Left lung (tissue), 10 donors: Measurements from ENCODE around the gene PAPPA2. TPM values are rescaled to one million over a fixed set of nuclear protein-coding genes. Genes with fewer than 3 reads are reported as not detected.

Experiments
- ATAC-seq: fragments of 200-7000 bp; cut with Tn5 transposase; one replicate; pipeline ENCODE4 v1.9.1; 2020; ENCODE audit warnings: moderate library complexity
- DNase-seq, 4 donors: peaks; one replicate each; pipeline ENCODE4 v3.0.0-alpha.2; 2013 to 2020
- H3K27ac ChIP-seq, 2 donors: fragments of 200-600 bp; sonication (generic) in 1 of 2; one replicate each; pipeline versions ENCODE4 v1.5.0 to v1.8.0; 2020 to 2021
- H3K27me3 ChIP-seq, 2 donors: fragments of 200-600 bp; sonication (generic) in 1 of 2; one replicate each; pipeline versions ENCODE4 v1.5.0 to v1.8.0; 2020 to 2021
- H3K36me3 ChIP-seq, 2 donors: fragments of 200-600 bp; sonication (generic) in 1 of 2; one replicate each; pipeline versions ENCODE4 v1.5.0 to v1.8.0; 2020 to 2021
- H3K4me1 ChIP-seq, 2 donors: fragments of 200-600 bp; one replicate each; pipeline ENCODE4 v1.8.0; 2021
- H3K4me3 ChIP-seq, 2 donors: fragments of 200-600 bp; sonication (generic) in 1 of 2; one replicate each; pipeline versions ENCODE4 v1.5.0 to v1.8.0; 2020 to 2021; ENCODE audit warnings: mild to moderate bottlenecking in 1 of 2
- H3K9me3 ChIP-seq, 2 donors: fragments of 200-600 bp; sonication (generic) in 1 of 2; one replicate each; pipeline versions ENCODE4 v1.5.0 to v1.8.0; 2020 to 2021
- intact Hi-C, 2 donors: fragments of 100-400 bp; cut with DNase I; formaldehyde crosslinking; loops; one replicate each; pipeline versions ENCODE4 v1.11.2 to v1.14.2; 2022
- polyA plus RNA-seq, 6 donors: library from polyadenylated mRNA; unstranded; fragments of 120-200 nt; gene quantifications; one replicate each; pipeline ENCODE4 v1.2.1, GENCODE V29; 2013; ENCODE audit not compliant: insufficient read length in 6 of 6
- total RNA-seq, 2 donors: library from RNA; stranded (reverse); fragmentation: NEBNext Ultra II Directional; extraction: Animal tissue kit (Norgen Biotek cat#: 25700); gene quantifications; one replicate each; pipeline ENCODE4 v1.2.1, GENCODE V29; 2021
- TF ChIP-seq, protein P1 (sequence below), 2 donors: fragments of 200-600 bp; sonication (generic) in 1 of 2; IDR thresholded peaks; one replicate each; pipeline versions ENCODE4 v1.5.0 to v1.8.0; 2021; ENCODE audit warnings: antibody characterized with exemption in 2 of 2
- donor health status: DM: no; HTN: yes; CAD: no.
- donor health status: DM: no; HTN: no; CAD: no.

PAPPA2 gene
- total and polyA plus RNA-seq, 8 donors: 0.09 to 0.68 (median 0.27) TPM

DNA sequence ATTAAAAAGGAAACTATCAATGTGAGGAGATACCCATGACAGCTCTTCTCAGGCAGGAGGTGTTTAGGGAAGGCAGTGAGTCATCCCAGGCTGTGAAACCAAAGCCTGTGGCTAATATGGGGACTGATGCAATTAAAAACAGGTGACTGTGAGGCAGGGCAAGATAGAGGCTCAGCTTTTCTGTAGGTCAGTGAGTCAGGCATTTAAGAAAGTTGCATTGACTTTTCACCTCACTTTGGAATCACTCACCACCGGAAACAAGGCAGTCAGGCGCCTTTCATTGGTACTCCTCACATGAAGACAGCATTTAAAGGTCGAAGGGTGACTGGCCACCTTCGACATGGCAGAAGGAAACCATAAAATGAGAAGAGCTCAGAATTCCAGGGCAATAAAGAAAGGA is 54.5 kb downstream of the PAPPA2 start:
- H3K27ac ChIP-seq: no peak overlapping the region
- no peaks in the 10 kb centered on the region for H3K4me1 ChIP-seq
- no peaks in the 10 kb centered on the region for H3K27me3 ChIP-seq
- H3K9me3 ChIP-seq: no peaks in the 10 kb centered on the region
- no peak for DNase-seq
- H3K36me3 ChIP-seq: no peaks in the 10 kb centered on the region
- no peak overlapping the region for H3K4me3 ChIP-seq
- no peak for ATAC-seq
- TF ChIP-seq, protein P1, sequence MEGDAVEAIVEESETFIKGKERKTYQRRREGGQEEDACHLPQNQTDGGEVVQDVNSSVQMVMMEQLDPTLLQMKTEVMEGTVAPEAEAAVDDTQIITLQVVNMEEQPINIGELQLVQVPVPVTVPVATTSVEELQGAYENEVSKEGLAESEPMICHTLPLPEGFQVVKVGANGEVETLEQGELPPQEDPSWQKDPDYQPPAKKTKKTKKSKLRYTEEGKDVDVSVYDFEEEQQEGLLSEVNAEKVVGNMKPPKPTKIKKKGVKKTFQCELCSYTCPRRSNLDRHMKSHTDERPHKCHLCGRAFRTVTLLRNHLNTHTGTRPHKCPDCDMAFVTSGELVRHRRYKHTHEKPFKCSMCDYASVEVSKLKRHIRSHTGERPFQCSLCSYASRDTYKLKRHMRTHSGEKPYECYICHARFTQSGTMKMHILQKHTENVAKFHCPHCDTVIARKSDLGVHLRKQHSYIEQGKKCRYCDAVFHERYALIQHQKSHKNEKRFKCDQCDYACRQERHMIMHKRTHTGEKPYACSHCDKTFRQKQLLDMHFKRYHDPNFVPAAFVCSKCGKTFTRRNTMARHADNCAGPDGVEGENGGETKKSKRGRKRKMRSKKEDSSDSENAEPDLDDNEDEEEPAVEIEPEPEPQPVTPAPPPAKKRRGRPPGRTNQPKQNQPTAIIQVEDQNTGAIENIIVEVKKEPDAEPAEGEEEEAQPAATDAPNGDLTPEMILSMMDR (IDR thresholded peaks at IDR 0.05): no peak
- intact Hi-C loops: no loop called here

DNA sequence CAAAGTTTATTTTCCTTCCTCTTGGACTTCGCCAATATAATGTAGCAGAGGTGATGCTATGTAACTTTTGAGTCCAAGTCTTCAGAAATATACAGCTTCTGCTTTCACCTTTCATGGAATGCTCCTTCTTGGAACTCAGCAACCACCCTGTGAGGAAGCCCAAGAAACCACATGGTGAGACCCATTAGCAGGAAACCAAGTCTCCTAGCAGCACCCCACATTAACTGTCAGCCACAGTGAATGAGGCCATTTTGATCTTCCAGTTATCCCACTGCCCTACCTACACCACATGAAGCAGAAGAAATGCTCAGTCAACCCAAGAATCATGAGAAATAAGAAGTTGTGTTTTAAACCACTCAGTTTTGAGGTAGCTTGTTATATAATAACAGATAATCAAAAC is 58.2 kb downstream of the PAPPA2 start:
- ATAC-seq (no peak), DNase-seq (no peak)
- intact Hi-C loops: no loop called here
- Histone ChIP-seq H3K27ac (no peak overlapping the region), H3K9me3 (no peaks in the 10 kb centered on the region), H3K27me3 (no peaks in the 10 kb centered on the region), H3K36me3 (no peaks in the 10 kb centered on the region), H3K4me3 (no peak overlapping the region), H3K4me1 (no peaks in the 10 kb centered on the region)
- TF ChIP-seq, protein P1 (IDR thresholded peaks at IDR 0.05): no peak

DNA sequence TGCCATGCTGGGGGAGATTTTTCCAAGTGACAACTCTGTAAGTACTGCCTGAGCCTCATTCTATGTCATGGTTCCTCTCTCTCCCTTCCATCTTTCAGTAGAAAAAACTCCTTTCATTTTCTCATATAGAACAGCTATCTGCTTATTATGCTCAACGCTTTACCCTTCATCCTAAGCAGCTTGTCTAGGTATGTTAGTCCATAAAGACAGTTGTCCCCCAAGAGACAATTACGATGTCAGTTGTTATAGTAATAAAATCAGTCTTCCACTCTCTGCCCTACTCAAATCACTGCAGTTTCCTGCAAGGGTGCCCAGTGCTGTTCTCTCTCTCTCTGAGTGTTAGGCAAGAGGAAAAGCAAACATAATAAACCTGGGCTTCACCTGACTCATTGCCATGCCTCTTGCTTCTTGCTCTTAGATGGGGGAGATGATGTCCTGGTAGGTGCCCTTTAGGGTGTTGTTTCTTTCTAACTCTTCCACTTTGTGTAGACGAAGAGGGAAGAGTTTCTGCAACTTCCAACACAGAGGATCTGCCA is 59.4 kb downstream of the PAPPA2 start:
- no peaks in the 10 kb centered on the region for H3K27me3 ChIP-seq
- no peaks in the 10 kb centered on the region for H3K9me3 ChIP-seq
- TF ChIP-seq, protein P1 (IDR thresholded peaks at IDR 0.05): no peak
- no peaks in the 10 kb centered on the region for H3K36me3 ChIP-seq
- ATAC-seq: peak; percentile 33
- no peak overlapping the region for H3K27ac ChIP-seq
- no peak for DNase-seq
- intact Hi-C loops: no loop called here
- no peaks in the 10 kb centered on the region for H3K4me1 ChIP-seq
- H3K4me3 ChIP-seq: no peak overlapping the region

DNA sequence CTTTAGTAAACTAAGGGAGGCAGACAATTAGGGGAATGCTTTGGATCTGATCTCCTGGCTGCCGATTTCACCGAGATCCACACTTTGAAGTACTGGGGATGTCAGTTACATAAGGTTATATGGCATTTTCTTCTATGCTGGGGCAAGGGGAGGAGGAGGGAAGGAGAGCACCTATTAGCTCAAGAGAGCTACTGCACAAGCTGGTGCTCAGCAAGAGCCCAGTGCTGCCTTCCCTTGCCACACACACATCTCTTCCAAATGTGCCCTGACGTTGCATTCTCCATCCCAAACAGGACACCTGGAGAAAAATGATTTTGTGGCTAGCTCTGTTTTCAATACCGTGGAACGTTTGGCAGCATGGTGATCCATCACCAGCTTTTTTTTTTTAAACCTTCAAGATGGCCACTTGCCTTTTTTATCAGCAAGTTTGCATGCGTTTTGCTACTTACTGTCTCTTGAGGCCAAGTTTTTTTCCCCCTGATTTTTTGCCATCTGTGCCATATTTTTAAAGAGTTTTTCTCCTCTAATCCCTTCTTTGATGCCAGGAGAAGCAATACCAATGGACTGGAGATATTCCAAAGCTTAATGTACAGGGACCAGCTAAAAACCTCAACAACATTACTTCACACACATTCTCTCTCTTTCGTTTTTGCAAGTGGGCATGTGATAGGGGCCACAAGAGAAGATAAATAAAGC is 66.6 kb downstream of the PAPPA2 start:
- Histone ChIP-seq H3K36me3 (no peaks in the 10 kb centered on the region), H3K4me3 (no peak overlapping the region), H3K4me1 (no peaks in the 10 kb centered on the region), H3K27me3 (no peaks in the 10 kb centered on the region), H3K27ac (no peak overlapping the region), H3K9me3 (no peaks in the 10 kb centered on the region)
- TF ChIP-seq, protein P1 (IDR thresholded peaks at IDR 0.05): no peak
- DNase-seq: no peak
- ATAC-seq: no peak
- intact Hi-C loops: no loop called here

DNA sequence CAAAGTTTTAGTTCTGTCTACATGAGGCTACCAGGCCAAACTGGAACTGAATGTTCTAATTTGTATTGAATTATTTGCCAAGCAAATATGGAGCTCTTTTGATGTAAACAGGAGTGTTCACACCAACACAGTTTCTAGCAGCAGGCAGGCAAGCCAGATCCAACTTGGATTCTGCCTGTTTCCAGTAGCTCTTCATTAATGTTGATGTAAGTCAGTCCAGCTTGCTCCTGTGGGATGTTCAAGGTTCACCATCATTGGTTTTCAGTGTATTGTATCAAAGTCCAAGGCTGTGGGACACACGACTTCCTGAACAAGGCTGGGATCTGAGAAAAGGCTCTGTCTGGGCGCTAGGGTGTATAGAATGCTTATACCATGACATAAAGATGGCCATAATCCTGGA is 68.1 kb downstream of the PAPPA2 start:
- no peak overlapping the region for H3K27ac ChIP-seq

More for the DNA sequence above, 68.1 kb downstream of the PAPPA2 start:
- intact Hi-C loops: no loop called here
- no peaks in the 10 kb centered on the region for H3K36me3 ChIP-seq
- no peak for DNase-seq
- H3K4me1 ChIP-seq: no peaks in the 10 kb centered on the region
- no peak overlapping the region for H3K4me3 ChIP-seq
- no peaks in the 10 kb centered on the region for H3K27me3 ChIP-seq
- ATAC-seq: no peak
- TF ChIP-seq, protein P1 (IDR thresholded peaks at IDR 0.05): no peak
- no peaks in the 10 kb centered on the region for H3K9me3 ChIP-seq
